CD14-positive monocyte (primary cell): ENCODE data around the gene EPB41L4A. TPM values are rescaled to one million over a fixed set of nuclear protein-coding genes. Genes with fewer than 3 reads are reported as not detected.

Experiments used
- DNase-seq, 3 donors: peaks; one replicate each; pipeline ENCODE4 v3.0.0-alpha.2; 2011 to 2022
- H2AFZ ChIP-seq: 2 replicates; pipeline ENCODE4 v1.6.0; 2012; ENCODE audit warnings: mild to moderate bottlenecking, low read depth, low read length, inconsistent platforms; ENCODE audit not compliant: insufficient read depth, poor library complexity, severe bottlenecking
- H3K27ac ChIP-seq, 2 donors: 1 replicate in 1 of 2; 2 replicates in 1 of 2; pipeline ENCODE4 v1.5.1; 2012 to 2013; ENCODE audit warnings: low read length in 2 of 2, control low read depth in 1 of 2, inconsistent platforms in 1 of 2, low read depth in 1 of 2, mild to moderate bottlenecking in 1 of 2
- H3K27me3 ChIP-seq, 2 donors: one replicate each; pipeline versions ENCODE4 v1.6.0 to v1.6.1; 2011 to 2013; ENCODE audit warnings: low read length in 2 of 2; ENCODE audit not compliant: control insufficient read depth in 2 of 2, insufficient read depth in 2 of 2
- H3K36me3 ChIP-seq, 2 donors: replicated peaks in 1 of 2; 1 replicate in 1 of 2; 2 replicates in 1 of 2; pipeline versions ENCODE4 v1.5.1 to v1.6.1; 2012 to 2013; ENCODE audit warnings: low read length in 2 of 2, control low read depth in 1 of 2, inconsistent platforms in 1 of 2, mild to moderate bottlenecking in 1 of 2; ENCODE audit not compliant: insufficient read depth in 2 of 2, control insufficient read depth in 1 of 2
- H3K4me1 ChIP-seq, 2 donors: 1 replicate in 1 of 2; 2 replicates in 1 of 2; pipeline versions ENCODE4 v1.5.1 to v1.6.1; 2012 to 2013; ENCODE audit warnings: low read length in 2 of 2, control low read depth in 1 of 2, inconsistent platforms in 1 of 2, mild to moderate bottlenecking in 1 of 2, moderate library complexity in 1 of 2; ENCODE audit not compliant: insufficient read depth in 2 of 2, control insufficient read depth in 1 of 2
- H3K4me2 ChIP-seq: replicated peaks from 2 replicates; pipeline ENCODE3; 2012; ENCODE audit warnings: low read length, moderate library complexity, mild to moderate bottlenecking; ENCODE audit not compliant: poor library complexity, severe bottlenecking; ENCODE audit errors: extremely low read depth
- H3K4me3 ChIP-seq, 3 experiments: fragments of 200-600 bp in 1 of 3; sonication (generic) in 1 of 3; replicated peaks in 1 of 3; 1 replicate in 2 of 3; 2 replicates in 1 of 3; pipeline ENCODE4 v1.5.1; 2011 to 2013; ENCODE audit warnings: low read length in 3 of 3, mild to moderate bottlenecking in 3 of 3, control low read depth in 2 of 3, low read depth in 2 of 3, inconsistent platforms in 1 of 3, moderate library complexity in 1 of 3
- H3K79me2 ChIP-seq: 2 replicates; pipeline ENCODE4 v1.6.0; 2012; ENCODE audit warnings: mild to moderate bottlenecking, control low read depth, inconsistent platforms, low read length, moderate library complexity; ENCODE audit not compliant: insufficient read depth
- H3K9ac ChIP-seq: 2 replicates; pipeline ENCODE4 v1.6.0; 2017; ENCODE audit warnings: low read length, mild to moderate bottlenecking; ENCODE audit not compliant: insufficient read depth, poor library complexity, severe bottlenecking
- H3K9me3 ChIP-seq, 2 donors: replicated peaks in 1 of 2; 1 replicate in 1 of 2; 2 replicates in 1 of 2; pipeline versions ENCODE4 v1.5.1 to v1.6.1; 2012 to 2013; ENCODE audit warnings: low read length in 2 of 2, control low read depth in 1 of 2; ENCODE audit not compliant: control insufficient read depth in 1 of 2, insufficient read depth in 1 of 2
- H4K20me1 ChIP-seq: 2 replicates; pipeline ENCODE4 v1.6.0; 2012; ENCODE audit warnings: mild to moderate bottlenecking, low read length, control low read depth, moderate library complexity; ENCODE audit not compliant: insufficient read depth
- H3K27ac Mint-ChIP-seq, 7 donors: one replicate each; pipeline ENCODE4 v1.8.0; 2020; ENCODE audit warnings: mild to moderate bottlenecking in 7 of 7, mixed read lengths in 7 of 7, moderate library complexity in 6 of 7, inconsistent platforms in 2 of 7
- H3K27me3 Mint-ChIP-seq, 3 donors: one replicate each; pipeline ENCODE4 v1.8.0; 2021 to 2022; ENCODE audit warnings: low read depth in 3 of 3, mild to moderate bottlenecking in 3 of 3, mixed read lengths in 3 of 3, moderate library complexity in 3 of 3, inconsistent platforms in 1 of 3
- H3K36me3 Mint-ChIP-seq, 2 donors: one replicate each; pipeline ENCODE4 v1.8.0; 2020; ENCODE audit warnings: mixed read lengths in 2 of 2, inconsistent platforms in 1 of 2, mild to moderate bottlenecking in 1 of 2
- H3K4me1 Mint-ChIP-seq: one replicate; pipeline ENCODE4 v1.8.0; 2020; ENCODE audit warnings: mild to moderate bottlenecking, mixed read lengths
- H3K4me3 Mint-ChIP-seq, 2 donors: one replicate each; pipeline ENCODE4 v1.8.0; 2020; ENCODE audit warnings: mild to moderate bottlenecking in 2 of 2, mixed read lengths in 2 of 2, moderate library complexity in 1 of 2
- H3K9me3 Mint-ChIP-seq, 7 donors: one replicate each; pipeline ENCODE4 v1.8.0; 2020 to 2022; ENCODE audit warnings: mixed read lengths in 7 of 7, mild to moderate bottlenecking in 6 of 7, moderate library complexity in 6 of 7, inconsistent platforms in 2 of 7
- WGBS: methylation state at CpG from one replicate; pipeline ENCODE4 v1.1.5; 2013; ENCODE audit warnings: missing lambda C conversion rate; ENCODE audit not compliant: insufficient coverage; 5-methylcytosine and 5-hydroxymethylcytosine counted together
- intact Hi-C, 2 donors: fragments of 100-400 bp; cut with micrococcal nuclease; formaldehyde crosslinking; loops; one replicate each; pipeline versions ENCODE4 v1.15.0 to v1.15.1; 2023
- polyA plus RNA-seq, 3 donors: library from polyadenylated mRNA; depleted of rRNA in 1 of 3; unstranded in 2 of 3; stranded (reverse) in 1 of 3; fragments of 300-500 nt in 2 of 3; fragments of >200 nt in 1 of 3; fragmentation: Illumina TruSeq in 2 of 3; gene quantifications; 1 replicate in 2 of 3; 2 replicates in 1 of 3; pipeline ENCODE4 v1.2.3, GENCODE V29; 2012 to 2021
- TF ChIP-seq, protein P1 (sequence below): fragments of 200-600 bp; IDR thresholded peaks from one replicate; pipeline ENCODE4 v1.8.0; 2022; ENCODE audit warnings: antibody characterized with exemption, mild to moderate bottlenecking

The EPB41L4A gene
- polyA plus RNA-seq, 3 donors: 0.01 to 0.05 TPM; not detected in 1

DNA sequence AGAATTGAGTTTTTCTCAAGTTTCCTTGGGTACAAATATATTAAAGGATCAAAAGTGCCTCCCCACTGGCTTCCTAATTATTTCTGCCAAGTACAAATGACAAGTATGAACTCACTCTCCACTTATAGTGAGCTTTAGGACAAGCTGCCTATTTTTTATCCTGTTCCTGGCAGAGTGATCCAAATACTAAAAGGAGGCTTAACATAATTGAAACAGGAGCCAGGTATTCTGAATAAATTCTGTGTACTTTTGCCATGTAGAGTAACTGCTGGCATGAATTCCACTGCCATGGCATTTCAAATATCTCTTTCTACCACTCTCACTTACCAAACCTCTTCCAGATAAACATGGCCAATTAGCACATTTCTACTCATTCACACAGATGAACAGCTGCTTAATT is 171.1 kb downstream of the EPB41L4A start:
- Mint-ChIP-seq H3K36me3 (no peaks in the 10 kb centered on the region), H3K4me1 (no peaks in the 10 kb centered on the region), H3K4me3 (no peak overlapping the region), H3K27ac (no peak overlapping the region), H3K9me3 (peaks cover 0 to 2% (median 0%) of the 10 kb centered on the region in 7 donors), H3K27me3 (peaks cover 2 to 5% (median 2%) of the 10 kb centered on the region in 3 donors)
- no peaks in the 10 kb centered on the region for H3K79me2 ChIP-seq
- no peak overlapping the region for H3K4me3 ChIP-seq
- H3K4me1 ChIP-seq: no peaks in the 10 kb centered on the region
- DNase-seq: no peak
- H4K20me1 ChIP-seq: no peaks in the 10 kb centered on the region
- TF ChIP-seq, protein P1, sequence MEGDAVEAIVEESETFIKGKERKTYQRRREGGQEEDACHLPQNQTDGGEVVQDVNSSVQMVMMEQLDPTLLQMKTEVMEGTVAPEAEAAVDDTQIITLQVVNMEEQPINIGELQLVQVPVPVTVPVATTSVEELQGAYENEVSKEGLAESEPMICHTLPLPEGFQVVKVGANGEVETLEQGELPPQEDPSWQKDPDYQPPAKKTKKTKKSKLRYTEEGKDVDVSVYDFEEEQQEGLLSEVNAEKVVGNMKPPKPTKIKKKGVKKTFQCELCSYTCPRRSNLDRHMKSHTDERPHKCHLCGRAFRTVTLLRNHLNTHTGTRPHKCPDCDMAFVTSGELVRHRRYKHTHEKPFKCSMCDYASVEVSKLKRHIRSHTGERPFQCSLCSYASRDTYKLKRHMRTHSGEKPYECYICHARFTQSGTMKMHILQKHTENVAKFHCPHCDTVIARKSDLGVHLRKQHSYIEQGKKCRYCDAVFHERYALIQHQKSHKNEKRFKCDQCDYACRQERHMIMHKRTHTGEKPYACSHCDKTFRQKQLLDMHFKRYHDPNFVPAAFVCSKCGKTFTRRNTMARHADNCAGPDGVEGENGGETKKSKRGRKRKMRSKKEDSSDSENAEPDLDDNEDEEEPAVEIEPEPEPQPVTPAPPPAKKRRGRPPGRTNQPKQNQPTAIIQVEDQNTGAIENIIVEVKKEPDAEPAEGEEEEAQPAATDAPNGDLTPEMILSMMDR: no peak
- no peak overlapping the region for H2AFZ ChIP-seq
- no peak overlapping the region for H3K4me2 ChIP-seq
- H3K27ac ChIP-seq: no peak overlapping the region
- H3K9ac ChIP-seq: no peak overlapping the region
- no peaks in the 10 kb centered on the region for H3K36me3 ChIP-seq
- no peaks in the 10 kb centered on the region for H3K27me3 ChIP-seq
- no peaks in the 10 kb centered on the region for H3K9me3 ChIP-seq
- intact Hi-C loops: no loop called here

DNA sequence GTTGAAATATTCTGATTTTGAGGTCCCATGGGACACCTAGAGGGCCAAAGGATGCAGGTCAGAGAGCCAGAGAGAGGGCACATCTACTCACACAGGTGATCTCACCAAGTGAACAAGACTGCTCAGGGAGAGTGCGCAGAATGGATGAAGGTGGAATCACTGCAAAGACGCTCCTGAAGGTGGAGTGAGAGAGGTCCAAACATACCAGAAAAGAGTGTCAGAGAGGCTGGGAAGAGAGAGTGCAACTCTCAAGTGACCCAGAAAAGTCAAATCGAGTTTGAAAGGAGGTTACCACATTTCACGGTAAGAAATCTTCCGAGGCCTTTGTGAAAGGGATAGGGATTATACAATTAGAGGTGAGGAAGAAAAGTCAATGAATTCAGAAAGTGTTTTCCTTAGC is 173.4 kb downstream of the EPB41L4A start:
- Histone ChIP-seq H3K79me2 (no peaks in the 10 kb centered on the region), H3K9me3 (no peaks in the 10 kb centered on the region), H3K4me2 (no peak overlapping the region), H3K4me3 (no peak overlapping the region), H3K27me3 (no peaks in the 10 kb centered on the region), H3K9ac (no peak overlapping the region), H3K4me1 (no peaks in the 10 kb centered on the region), H4K20me1 (no peaks in the 10 kb centered on the region), H3K27ac (no peak overlapping the region), H2AFZ (no peak overlapping the region), H3K36me3 (no peaks in the 10 kb centered on the region)
- Mint-ChIP-seq H3K4me3 (no peak overlapping the region), H3K9me3 (peaks cover 0 to 2% (median 0%) of the 10 kb centered on the region in 7 donors), H3K36me3 (no peaks in the 10 kb centered on the region), H3K4me1 (no peaks in the 10 kb centered on the region), H3K27me3 (peaks cover 4% of the 10 kb centered on the region in 3 donors), H3K27ac (no peak overlapping the region)
- TF ChIP-seq, protein P1: no peak
- intact Hi-C loops: no loop called here
- WGBS: 65% methylated on average over 5 of the region's 5 CpGs
- no peak for DNase-seq
